WTC11 (cell line): ENCODE data around the gene SERPINB12.

Experiments used
- FOXP1 ChIP-seq: sonication (generic); formaldehyde crosslinking; IDR thresholded peaks from 2 replicates; pipeline ENCODE4 v1.8.0; 2022; ENCODE audit warnings: missing genetic modification reagents, mild to moderate bottlenecking, moderate library complexity, borderline replicate concordance
- JUN ChIP-seq: sonication (generic); formaldehyde crosslinking; IDR thresholded peaks from 2 replicates; pipeline ENCODE4 v1.8.0; 2023; ENCODE audit warnings: mild to moderate bottlenecking, missing genetic modification reagents
- MYBL2 ChIP-seq: sonication (generic); formaldehyde crosslinking; IDR thresholded peaks from 2 replicates; pipeline ENCODE4 v1.8.1; 2023; ENCODE audit warnings: mild to moderate bottlenecking, moderate library complexity, missing genetic modification reagents
- NR1H2 ChIP-seq: sonication (generic); formaldehyde crosslinking; IDR thresholded peaks from 2 replicates; pipeline ENCODE4 v1.9.0; 2021; ENCODE audit warnings: mild to moderate bottlenecking, moderate library complexity, missing genetic modification reagents
- TP53 ChIP-seq: sonication (generic); formaldehyde crosslinking; IDR thresholded peaks from 2 replicates; pipeline ENCODE4 v1.8.1; 2023; ENCODE audit warnings: mild to moderate bottlenecking, missing genetic modification reagents
- TF ChIP-seq, protein P1 (sequence below): fragments of 200-600 bp; IDR thresholded peaks from 2 replicates; pipeline ENCODE4 v1.8.0; 2022; ENCODE audit warnings: antibody characterized with exemption

DNA sequence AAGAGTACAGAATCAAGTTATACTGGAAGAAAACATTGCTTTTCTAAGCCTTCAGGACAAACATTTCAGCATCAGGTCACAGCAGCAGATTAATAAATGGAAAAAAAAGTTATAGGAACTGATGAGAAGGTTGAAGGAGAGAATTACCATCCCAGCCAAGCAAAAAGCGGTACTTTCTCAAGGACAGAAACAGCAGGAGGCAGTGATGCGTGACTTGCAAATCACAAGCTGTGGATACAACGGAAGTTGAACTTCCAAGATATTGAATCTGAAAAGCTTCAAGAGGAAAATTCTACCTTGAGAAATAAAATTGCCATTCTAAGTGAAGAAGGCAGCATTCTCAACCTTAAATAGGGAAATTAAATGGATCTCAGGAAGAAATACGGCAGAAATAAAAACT lies 18.5 kb upstream of the SERPINB12 start:
- TF ChIP-seq, protein P1, sequence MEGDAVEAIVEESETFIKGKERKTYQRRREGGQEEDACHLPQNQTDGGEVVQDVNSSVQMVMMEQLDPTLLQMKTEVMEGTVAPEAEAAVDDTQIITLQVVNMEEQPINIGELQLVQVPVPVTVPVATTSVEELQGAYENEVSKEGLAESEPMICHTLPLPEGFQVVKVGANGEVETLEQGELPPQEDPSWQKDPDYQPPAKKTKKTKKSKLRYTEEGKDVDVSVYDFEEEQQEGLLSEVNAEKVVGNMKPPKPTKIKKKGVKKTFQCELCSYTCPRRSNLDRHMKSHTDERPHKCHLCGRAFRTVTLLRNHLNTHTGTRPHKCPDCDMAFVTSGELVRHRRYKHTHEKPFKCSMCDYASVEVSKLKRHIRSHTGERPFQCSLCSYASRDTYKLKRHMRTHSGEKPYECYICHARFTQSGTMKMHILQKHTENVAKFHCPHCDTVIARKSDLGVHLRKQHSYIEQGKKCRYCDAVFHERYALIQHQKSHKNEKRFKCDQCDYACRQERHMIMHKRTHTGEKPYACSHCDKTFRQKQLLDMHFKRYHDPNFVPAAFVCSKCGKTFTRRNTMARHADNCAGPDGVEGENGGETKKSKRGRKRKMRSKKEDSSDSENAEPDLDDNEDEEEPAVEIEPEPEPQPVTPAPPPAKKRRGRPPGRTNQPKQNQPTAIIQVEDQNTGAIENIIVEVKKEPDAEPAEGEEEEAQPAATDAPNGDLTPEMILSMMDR = no peak
- no peak for TF ChIP-seq FOXP1 (CRISPR knock-in tag)
- no peak for TF ChIP-seq MYBL2
- TF ChIP-seq TP53 = no peak
- TF ChIP-seq JUN = no peak
- TF ChIP-seq NR1H2 (CRISPR knock-in tag) = no peak
